Limb (tissue), 2 donors: ENCODE results near the gene PRSS22.

ENCODE experiments used
- DNase-seq, 2 donors: peaks; one replicate each; pipeline ENCODE4 v3.0.0-alpha.2; 2016; ENCODE audit errors: extremely low spot score in 2 of 2

PRSS22 gene

GRCh38 chr16:2816751-2817339, 41.1 kb downstream of the PRSS22 start, which contains the start of gene PRSS21:
Gene PRSS21 (plus strand): TSS chr16:2817237. CDS start chr16:2817269, 32 bp downstream.
- DNase-seq, result no peak

GRCh38 chr16:2815299-2815771, 42.6 kb downstream of the PRSS22 start:
- no peak for DNase-seq

- DNase-seq, result no peak
Measured at GRCh38 chr16:2814551-2815298, 43.2 kb downstream of the PRSS22 start.

GRCh38 chr16:2813771-2814221, 44.2 kb downstream of the PRSS22 start:
- DNase-seq, result no peak

- no peak for DNase-seq
Measured at GRCh38 chr16:2811703-2812471, 46.1 kb downstream of the PRSS22 start.

- DNase-seq, result no peak
Measured at GRCh38 chr16:2810651-2811050, 47.3 kb downstream of the PRSS22 start.

- DNase-seq, result no peak
Measured at GRCh38 chr16:2809149-2809760, 48.7 kb downstream of the PRSS22 start.

- DNase-seq, result no peak
Measured at GRCh38 chr16:2808181-2808580, 49.8 kb downstream of the PRSS22 start.

- no peak for DNase-seq
Measured at GRCh38 chr16:2806286-2806685, 51.7 kb downstream of the PRSS22 start.

GRCh38 chr16:2804728-2805127, 53.2 kb downstream of the PRSS22 start:
- no peak for DNase-seq

- no peak for DNase-seq
Measured at GRCh38 chr16:2803545-2804195, 54.3 kb downstream of the PRSS22 start.
